Keratinocyte (primary cell): Measurements from ENCODE around the gene SDF4. TPM values are rescaled to one million over a fixed set of nuclear protein-coding genes. Genes with fewer than 3 reads are reported as not detected.

ENCODE experiments used
- DNase-seq: peaks from one replicate; pipeline ENCODE4 v3.0.0-alpha.2; 2011; ENCODE audit warnings: low read depth, missing footprints, low spot score
- FAIRE-seq: peaks from 2 replicates; lab custom pipeline; 2011; peaks lifted over from hg19 to GRCh38; lab: Jason Lieb, UNC
- H2AFZ ChIP-seq: 2 replicates; pipeline ENCODE4 v1.6.0; 2012; ENCODE audit warnings: low read length, control low read depth, inconsistent platforms; ENCODE audit not compliant: control insufficient read depth
- H3K27ac ChIP-seq: 2 replicates; pipeline ENCODE4 v1.5.1; 2011; ENCODE audit warnings: low read length; ENCODE audit not compliant: control insufficient read depth, insufficient read depth
- H3K27me3 ChIP-seq: 3 replicates; pipeline ENCODE4 v1.6.0; 2011; ENCODE audit warnings: low read length; ENCODE audit not compliant: control insufficient read depth, insufficient read depth; ENCODE audit errors: extremely low read depth
- H3K36me3 ChIP-seq, 2 experiments: 2 replicates in 1 of 2; 3 replicates in 1 of 2; pipeline ENCODE4 v1.5.1; 2011; ENCODE audit warnings: low read length in 2 of 2, mild to moderate bottlenecking in 1 of 2; ENCODE audit not compliant: control insufficient read depth in 2 of 2, insufficient read depth in 2 of 2; ENCODE audit errors: extremely low read depth in 1 of 2
- H3K4me1 ChIP-seq: 3 replicates; pipeline ENCODE4 v1.5.1; 2011; ENCODE audit warnings: low read length; ENCODE audit not compliant: control insufficient read depth, insufficient read depth; ENCODE audit errors: extremely low read depth
- H3K4me2 ChIP-seq: 3 replicates; pipeline ENCODE4 v1.6.0; 2011; ENCODE audit warnings: low read depth, low read length; ENCODE audit not compliant: control insufficient read depth, insufficient read depth; ENCODE audit errors: extremely low read depth
- H3K4me3 ChIP-seq, 3 experiments: fragments of 200-600 bp in 1 of 3; sonication (generic) in 1 of 3; 2 replicates in 2 of 3; 3 replicates in 1 of 3; pipeline ENCODE4 v1.5.1; 2011 to 2016; ENCODE audit warnings: low read length in 3 of 3, mild to moderate bottlenecking in 3 of 3, control low read depth in 2 of 3, inconsistent platforms in 1 of 3, low read depth in 1 of 3, mixed read lengths in 1 of 3, mixed run types in 1 of 3, moderate library complexity in 1 of 3; ENCODE audit not compliant: control insufficient read depth in 2 of 3, insufficient read depth in 2 of 3; ENCODE audit errors: extremely low read depth in 1 of 3
- H3K79me2 ChIP-seq: 2 replicates; pipeline ENCODE4 v1.6.0; 2012; ENCODE audit warnings: low read length; ENCODE audit not compliant: control insufficient read depth, insufficient read depth
- H3K9ac ChIP-seq: 3 replicates; pipeline ENCODE4 v1.6.0; 2011; ENCODE audit warnings: low read length; ENCODE audit not compliant: control insufficient read depth, insufficient read depth; ENCODE audit errors: extremely low read depth
- H3K9me1 ChIP-seq: 3 replicates; pipeline ENCODE4 v1.6.0; 2011; ENCODE audit warnings: low read length; ENCODE audit not compliant: control insufficient read depth, insufficient read depth; ENCODE audit errors: extremely low read depth
- H3K9me3 ChIP-seq: 2 replicates; pipeline ENCODE4 v1.5.1; 2012; ENCODE audit warnings: low read depth, low read length; ENCODE audit not compliant: control insufficient read depth
- H4K20me1 ChIP-seq: 3 replicates; pipeline ENCODE4 v1.6.0; 2011; ENCODE audit warnings: low read length; ENCODE audit not compliant: control insufficient read depth, insufficient read depth; ENCODE audit errors: extremely low read depth
- EZH2 ChIP-seq: IDR thresholded peaks from one replicate; pipeline ENCODE4 v1.6.1; 2012; ENCODE audit warnings: inconsistent platforms, mild to moderate bottlenecking, low read length, moderate library complexity
- dilution Hi-C: fragments of 300-500 bp; cut with MboI; formaldehyde crosslinking; loops from one replicate; pipeline ENCODE4 v1.7.0; 2020; ENCODE audit warnings: low sequenced_read_pairs; ENCODE audit not compliant: extremely low pct_ligation_motif_present
- polyA plus RNA-seq, 5 experiments: library from polyadenylated mRNA; depleted of rRNA in 3 of 5; stranded (reverse) in 3 of 5; stranded (forward) in 1 of 5; unstranded in 1 of 5; fragments of >200 nt; gene quantifications; 1 replicate in 1 of 5; 2 replicates in 3 of 5; 3 replicates in 1 of 5; pipeline versions ENCODE4 v1.2.1 to v1.2.3, GENCODE V29; 2011 to 2012; ENCODE audit warnings: missing spikeins in 2 of 5, low read depth in 1 of 5, low replicate concordance in 1 of 5
- TF ChIP-seq, protein P1 (sequence below), 3 experiments: IDR thresholded peaks in 1 of 3; conservative IDR thresholded peaks in 1 of 3; optimal IDR thresholded peaks in 1 of 3; 2 replicates in 2 of 3; 3 replicates in 1 of 3; pipeline versions ENCODE3 to v1.5.1; 2011; ENCODE audit warnings: low read length in 3 of 3, mild to moderate bottlenecking in 3 of 3, moderate library complexity in 2 of 3, control low read depth in 1 of 3, inconsistent platforms in 1 of 3; ENCODE audit not compliant: insufficient read depth in 2 of 3; ENCODE audit errors: extremely low read depth in 1 of 3

The SDF4 gene
- polyA plus RNA-seq, 1 donor (not counting 4 experiments of a cell fraction or from before 2014, with no cell fraction given), result 66.3 TPM

DNA sequence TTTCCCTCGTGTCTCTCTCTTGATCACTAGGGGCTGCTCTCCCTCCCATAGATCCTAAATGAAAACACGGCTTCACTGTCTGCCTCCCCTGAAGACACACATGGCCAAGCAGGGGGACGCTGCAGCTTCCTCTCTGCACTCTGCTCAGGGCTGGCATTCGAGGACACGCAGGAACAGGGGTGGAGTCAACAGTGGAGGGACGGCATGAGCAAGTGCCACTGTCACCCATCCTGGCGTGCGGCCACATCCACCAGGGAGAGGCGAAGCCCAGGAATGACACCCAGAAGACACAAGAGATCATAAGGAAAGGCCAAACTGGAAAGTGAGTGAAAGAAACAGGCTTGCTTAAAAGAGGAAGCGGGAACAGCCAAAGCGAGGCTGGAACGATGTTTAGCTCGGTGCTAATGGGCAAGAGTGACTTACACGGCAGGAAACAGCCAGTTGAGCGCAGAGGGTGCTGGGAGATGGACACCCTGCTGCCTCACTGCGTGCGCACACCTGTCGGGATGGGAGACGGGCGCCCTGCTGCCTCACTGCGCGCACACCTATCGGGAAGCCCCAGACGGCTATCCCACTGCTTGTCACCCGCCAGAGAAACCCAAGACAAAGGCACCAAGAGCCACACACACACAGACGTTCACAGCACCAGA is 28.3 kb upstream of the SDF4 start:
- peaks cover 42 to 48% of the 10 kb centered on the region in 2 experiments for H3K36me3 ChIP-seq
- peaks cover 10% of the 10 kb centered on the region for H3K79me2 ChIP-seq
- H3K27me3 ChIP-seq, result no peaks in the 10 kb centered on the region

DNA sequence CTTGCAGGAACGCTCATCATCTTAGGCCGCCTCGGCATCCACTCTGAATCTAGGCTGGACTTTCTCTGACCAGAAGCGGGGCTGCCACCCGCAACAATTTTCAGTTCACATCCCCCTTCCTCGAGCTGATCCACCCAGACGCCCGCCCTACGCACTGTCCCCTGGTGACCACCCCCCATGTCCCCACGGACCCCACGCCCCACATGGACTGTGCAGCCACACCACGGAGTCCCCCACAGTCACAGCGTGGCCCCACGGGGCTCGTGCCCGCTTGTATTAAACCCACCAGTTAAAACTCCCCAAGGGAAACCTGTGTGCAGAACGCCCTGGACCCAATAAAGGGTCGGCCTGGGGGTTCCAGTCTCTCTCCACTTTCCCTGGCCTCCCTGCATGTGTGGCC is 27.7 kb upstream of the SDF4 start:
- FAIRE-seq (no peak), DNase-seq (no peak)
- H2AFZ ChIP-seq, result no peak overlapping the region
- peak overlapping the region; percentile 10 for H3K27ac ChIP-seq
- H3K4me1 ChIP-seq, result peaks cover 11% of the 10 kb centered on the region
- dilution Hi-C loops, result no loop called here
- no peak for TF ChIP-seq EZH2
- TF ChIP-seq, protein P1, sequence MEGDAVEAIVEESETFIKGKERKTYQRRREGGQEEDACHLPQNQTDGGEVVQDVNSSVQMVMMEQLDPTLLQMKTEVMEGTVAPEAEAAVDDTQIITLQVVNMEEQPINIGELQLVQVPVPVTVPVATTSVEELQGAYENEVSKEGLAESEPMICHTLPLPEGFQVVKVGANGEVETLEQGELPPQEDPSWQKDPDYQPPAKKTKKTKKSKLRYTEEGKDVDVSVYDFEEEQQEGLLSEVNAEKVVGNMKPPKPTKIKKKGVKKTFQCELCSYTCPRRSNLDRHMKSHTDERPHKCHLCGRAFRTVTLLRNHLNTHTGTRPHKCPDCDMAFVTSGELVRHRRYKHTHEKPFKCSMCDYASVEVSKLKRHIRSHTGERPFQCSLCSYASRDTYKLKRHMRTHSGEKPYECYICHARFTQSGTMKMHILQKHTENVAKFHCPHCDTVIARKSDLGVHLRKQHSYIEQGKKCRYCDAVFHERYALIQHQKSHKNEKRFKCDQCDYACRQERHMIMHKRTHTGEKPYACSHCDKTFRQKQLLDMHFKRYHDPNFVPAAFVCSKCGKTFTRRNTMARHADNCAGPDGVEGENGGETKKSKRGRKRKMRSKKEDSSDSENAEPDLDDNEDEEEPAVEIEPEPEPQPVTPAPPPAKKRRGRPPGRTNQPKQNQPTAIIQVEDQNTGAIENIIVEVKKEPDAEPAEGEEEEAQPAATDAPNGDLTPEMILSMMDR (optimal IDR thresholded peaks at IDR 0.05 in 1 of 3, IDR thresholded peaks at IDR 0.05 in 1 of 3, conservative IDR thresholded peaks at IDR 0.05 in 1 of 3; ENCODE audit: extremely low read depth in 1 of 3, insufficient read depth in 2 of 3, low read length in 3 of 3), result no peak
- H3K36me3 ChIP-seq, result peaks cover 42 to 49% of the 10 kb centered on the region in 2 experiments
- H3K4me2 ChIP-seq, result no peak overlapping the region
- H3K9me1 ChIP-seq, result no peaks in the 10 kb centered on the region
- peaks cover 10% of the 10 kb centered on the region for H3K79me2 ChIP-seq
- no peaks in the 10 kb centered on the region for H3K27me3 ChIP-seq
- H4K20me1 ChIP-seq, result peaks cover 16% of the 10 kb centered on the region
- no peaks in the 10 kb centered on the region for H3K9me3 ChIP-seq
- no peak overlapping the region for H3K9ac ChIP-seq
- H3K4me3 ChIP-seq, result no peak overlapping the region

More for the DNA sequence above, 28.3 kb upstream of the SDF4 start:
- H4K20me1 ChIP-seq, result peaks cover 19% of the 10 kb centered on the region
- TF ChIP-seq EZH2, result no peak
- TF ChIP-seq, protein P1 (optimal IDR thresholded peaks at IDR 0.05 in 1 of 3, IDR thresholded peaks at IDR 0.05 in 1 of 3, conservative IDR thresholded peaks at IDR 0.05 in 1 of 3; ENCODE audit: extremely low read depth in 1 of 3, insufficient read depth in 2 of 3, low read length in 3 of 3), result no peak
- no peak overlapping the region for H3K4me2 ChIP-seq
- H3K4me3 ChIP-seq, result no peak overlapping the region
- H3K9ac ChIP-seq, result no peak overlapping the region
- dilution Hi-C loops, result no loop called here
- FAIRE-seq (no peak), DNase-seq (no peak)
- no peak overlapping the region for H3K27ac ChIP-seq
- H3K9me1 ChIP-seq, result no peaks in the 10 kb centered on the region
- no peaks in the 10 kb centered on the region for H3K9me3 ChIP-seq
- peaks cover 15% of the 10 kb centered on the region for H3K4me1 ChIP-seq
- no peak overlapping the region for H2AFZ ChIP-seq
